Measurements from ENCODE around the gene MSI2. TPM values are rescaled to one million over a fixed set of nuclear protein-coding genes. Genes with fewer than 3 reads are reported as not detected.
"Not testable (repeated sequence)": the region's sequence is repeated elsewhere in the genome, so short reads cannot be mapped to it uniquely, and the experiment has no call there.

The MSI2 gene
- total and polyA plus RNA-seq, 2 experiments from 2014 or later: 18.9 to 41.8 TPM

- peaks cover 14% of the 10 kb centered on the region; the same call in 2 of the 3 replicates for H3K4me1 Mint-ChIP-seq
- Histone ChIP-seq H3K4me1 (ENCODE audit: insufficient read depth) (peaks cover 9% of the 10 kb centered on the region; the same call in 1 of the 2 replicates), H3K9me2 (ENCODE audit: insufficient read depth) (no peaks in the 10 kb centered on the region), H3K79me2 (replicated peaks; ENCODE audit: insufficient read depth) (no peaks in the 10 kb centered on the region), H3K27me3 (ENCODE audit: insufficient read depth) (no peaks in the 10 kb centered on the region), H3K27ac (ENCODE audit: low read depth) (no peak overlapping the region), H3F3A (replicated peaks; ENCODE audit: low read depth) (no peaks in the 10 kb centered on the region), H4K20me1 (replicated peaks; ENCODE audit: insufficient read depth) (no peaks in the 10 kb centered on the region; the same call in 1 of the 2 replicates), H2AFZ (no peak overlapping the region), H3K4me2 (no peak overlapping the region), H3K36me3 (ENCODE audit: insufficient read depth) (no peaks in the 10 kb centered on the region), H3K4me3 (no peak overlapping the region)
- no peak overlapping the region for H3K4me3 Mint-ChIP-seq
- no peak for TF ChIP-seq EZH2 (IDR thresholded peaks at IDR 0.05; ENCODE audit: low read depth, unreplicated experiment)
- DNase-seq (ENCODE audit: low spot score) (no peak), ATAC-seq (no peak)
- peaks cover 4% of the 10 kb centered on the region; the same call in 2 of the 3 replicates for H3K9me3 Mint-ChIP-seq
- no peak overlapping the region for H3K27ac Mint-ChIP-seq
- H3K36me3 Mint-ChIP-seq (ENCODE audit: low read depth): peaks cover 25% of the 10 kb centered on the region
- peaks cover 8% of the 10 kb centered on the region for H3K27me3 Mint-ChIP-seq (ENCODE audit: insufficient read depth, low read depth, poor library complexity)
These were observed 363.0 kb downstream of the MSI2 start for GRCh38 chr17:57619061-57619937.

- no peak for TF ChIP-seq CREB1 (CRISPR knock-in tag; IDR thresholded peaks at IDR 0.05; ENCODE audit: low read depth)
- Mint-ChIP-seq H3K9me3 (peaks cover 4% of the 10 kb centered on the region; the same call in 2 of the 3 replicates), H3K27me3 (ENCODE audit: insufficient read depth, low read depth, poor library complexity) (peaks cover 8% of the 10 kb centered on the region), H3K27ac (no peak overlapping the region), H3K4me3 (no peak overlapping the region), H3K36me3 (ENCODE audit: low read depth) (peaks cover 24% of the 10 kb centered on the region), H3K4me1 (peaks cover 10% of the 10 kb centered on the region; the same call in 2 of the 3 replicates)
- Histone ChIP-seq H3K9me2 (ENCODE audit: insufficient read depth) (no peaks in the 10 kb centered on the region), H4K20me1 (replicated peaks; ENCODE audit: insufficient read depth) (no peaks in the 10 kb centered on the region), H2AFZ (no peak overlapping the region), H3K4me2 (no peak overlapping the region), H3K4me3 (no peak overlapping the region), H3K36me3 (ENCODE audit: insufficient read depth) (no peaks in the 10 kb centered on the region), H3K27ac (ENCODE audit: low read depth) (no peak overlapping the region), H3K79me2 (replicated peaks; ENCODE audit: insufficient read depth) (no peaks in the 10 kb centered on the region), H3K4me1 (ENCODE audit: insufficient read depth) (peaks cover 9% of the 10 kb centered on the region; the same call in 1 of the 2 replicates), H3F3A (replicated peaks; ENCODE audit: low read depth) (no peaks in the 10 kb centered on the region), H3K27me3 (ENCODE audit: insufficient read depth) (no peaks in the 10 kb centered on the region)
- DNase-seq (ENCODE audit: low spot score): no peak
- no peak for ATAC-seq
These were observed 364.3 kb downstream of the MSI2 start for GRCh38 chr17:57620576-57620975.

GRCh38 chr17:57621791-57622190 lies 365.5 kb downstream of the MSI2 start:
- not testable (repeated sequence) for H3F3A ChIP-seq (replicated peaks; ENCODE audit: low read depth); DNase-seq (ENCODE audit: low spot score); H3K9me3 Mint-ChIP-seq; H4K20me1 ChIP-seq (replicated peaks; ENCODE audit: insufficient read depth); H3K4me2 ChIP-seq; H3K27me3 Mint-ChIP-seq (ENCODE audit: insufficient read depth, low read depth, poor library complexity); H3K4me3 ChIP-seq; H3K9me2 ChIP-seq (ENCODE audit: insufficient read depth); H2AFZ ChIP-seq; H3K36me3 ChIP-seq (ENCODE audit: insufficient read depth); H3K27ac ChIP-seq (ENCODE audit: low read depth); H3K27me3 ChIP-seq (ENCODE audit: insufficient read depth); H3K27ac Mint-ChIP-seq; H3K4me1 ChIP-seq (ENCODE audit: insufficient read depth); H3K4me3 Mint-ChIP-seq; H3K79me2 ChIP-seq (replicated peaks; ENCODE audit: insufficient read depth)
- peaks cover 12% of the 10 kb centered on the region for H3K36me3 Mint-ChIP-seq (ENCODE audit: low read depth)
- ATAC-seq: peak; percentile 23; the same call in 1 of the 3 replicates
- H3K4me1 Mint-ChIP-seq: peaks cover 10% of the 10 kb centered on the region; the same call in 2 of the 3 replicates

- Mint-ChIP-seq H3K4me3 (no peak overlapping the region), H3K27me3 (ENCODE audit: insufficient read depth, low read depth, poor library complexity) (peaks cover 8% of the 10 kb centered on the region), H3K36me3 (ENCODE audit: low read depth) (peaks cover 7% of the 10 kb centered on the region; the same call in 2 of the 3 replicates), H3K4me1 (peaks cover 10% of the 10 kb centered on the region; the same call in 2 of the 3 replicates), H3K27ac (peak overlapping the region; percentile 74), H3K9me3 (0 out of 3 replicates have a peak, but pooled peaks cover under 1% of the 10 kb centered on the region)
- H3K27ac ChIP-seq (ENCODE audit: low read depth): no peak overlapping the region
- H3K9me2 ChIP-seq (ENCODE audit: insufficient read depth): no peaks in the 10 kb centered on the region
- H3K4me1 ChIP-seq (ENCODE audit: insufficient read depth): no peaks in the 10 kb centered on the region
- no peak overlapping the region for H3K4me3 ChIP-seq
- no peaks in the 10 kb centered on the region for H3K79me2 ChIP-seq (replicated peaks; ENCODE audit: insufficient read depth)
- no peak for DNase-seq (ENCODE audit: low spot score)
- no peak overlapping the region for H2AFZ ChIP-seq
- ATAC-seq: no peak
- no peaks in the 10 kb centered on the region for H3K36me3 ChIP-seq (ENCODE audit: insufficient read depth)
- no peak overlapping the region for H3K4me2 ChIP-seq
- H4K20me1 ChIP-seq (replicated peaks; ENCODE audit: insufficient read depth): no peaks in the 10 kb centered on the region
- no peaks in the 10 kb centered on the region for H3K27me3 ChIP-seq (ENCODE audit: insufficient read depth)
- H3F3A ChIP-seq (replicated peaks; ENCODE audit: low read depth): no peaks in the 10 kb centered on the region
- TF ChIP-seq ZNF114 (CRISPR knock-in tag; IDR thresholded peaks at IDR 0.05): no peak
- no peak for TF ChIP-seq ZNF462 (CRISPR knock-in tag; IDR thresholded peaks at IDR 0.05)
These were observed 366.0 kb downstream of the MSI2 start for GRCh38 chr17:57622306-57622682.

All from GM23338 (cell line).